Hepatocyte (in vitro differentiated cells): Measurements from ENCODE around the gene HLA-DQB1.
"Not testable (repeated sequence)": the region's sequence is repeated elsewhere in the genome, so short reads cannot be mapped to it uniquely, and the experiment has no call there.

Source experiments
- CTCF ChIP-seq: fragments of 200-600 bp; sonication (generic); IDR thresholded peaks from 2 replicates; pipeline ENCODE4 v1.5.1; 2016; ENCODE audit warnings: antibody characterized with exemption, mild to moderate bottlenecking; ENCODE audit not compliant: poor library complexity
- EZH2 ChIP-seq: fragments of 200-600 bp; sonication (generic); IDR thresholded peaks from 2 replicates; pipeline ENCODE4 v1.6.1; 2016; ENCODE audit warnings: antibody characterized with exemption, mild to moderate bottlenecking, borderline replicate concordance
- EZH2phosphoT487 ChIP-seq: fragments of 200-600 bp; sonication (generic); IDR thresholded peaks from one replicate; pipeline ENCODE4 v1.6.1; 2018; ENCODE audit warnings: antibody characterized with exemption, mild to moderate bottlenecking, low read depth, moderate library complexity; ENCODE audit not compliant: unreplicated experiment, severe bottlenecking

- not testable (repeated sequence) for TF ChIP-seq CTCF, EZH2, EZH2phosphoT487
These were observed 9.1 kb downstream of the HLA-DQB1 start for GRCh38 chr6:32657329-32657728.
